ENCODE data around the gene NMNAT2.

The NMNAT2 gene

DNA sequence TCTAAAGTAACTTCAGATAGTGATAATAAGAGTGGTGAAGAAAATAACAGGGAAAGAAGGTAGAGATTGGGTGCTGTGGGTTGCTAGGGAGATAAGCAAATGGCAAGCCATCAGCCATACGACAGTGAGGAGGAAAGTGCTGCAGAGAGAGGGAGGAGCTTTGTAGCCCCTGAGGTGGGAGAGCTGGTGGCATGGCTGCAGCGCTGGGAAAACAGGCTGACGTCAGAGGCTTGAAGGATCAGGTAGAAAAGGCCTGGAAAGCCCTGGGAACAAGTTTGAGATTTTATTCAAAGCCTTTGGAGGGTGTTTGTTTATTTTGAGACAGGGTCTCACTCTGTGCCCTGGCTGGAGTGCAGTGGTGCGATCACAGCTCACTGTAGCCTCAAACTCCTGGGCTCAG lies 109.5 kb downstream of the NMNAT2 start:
- DNase-seq, result no peak

DNA sequence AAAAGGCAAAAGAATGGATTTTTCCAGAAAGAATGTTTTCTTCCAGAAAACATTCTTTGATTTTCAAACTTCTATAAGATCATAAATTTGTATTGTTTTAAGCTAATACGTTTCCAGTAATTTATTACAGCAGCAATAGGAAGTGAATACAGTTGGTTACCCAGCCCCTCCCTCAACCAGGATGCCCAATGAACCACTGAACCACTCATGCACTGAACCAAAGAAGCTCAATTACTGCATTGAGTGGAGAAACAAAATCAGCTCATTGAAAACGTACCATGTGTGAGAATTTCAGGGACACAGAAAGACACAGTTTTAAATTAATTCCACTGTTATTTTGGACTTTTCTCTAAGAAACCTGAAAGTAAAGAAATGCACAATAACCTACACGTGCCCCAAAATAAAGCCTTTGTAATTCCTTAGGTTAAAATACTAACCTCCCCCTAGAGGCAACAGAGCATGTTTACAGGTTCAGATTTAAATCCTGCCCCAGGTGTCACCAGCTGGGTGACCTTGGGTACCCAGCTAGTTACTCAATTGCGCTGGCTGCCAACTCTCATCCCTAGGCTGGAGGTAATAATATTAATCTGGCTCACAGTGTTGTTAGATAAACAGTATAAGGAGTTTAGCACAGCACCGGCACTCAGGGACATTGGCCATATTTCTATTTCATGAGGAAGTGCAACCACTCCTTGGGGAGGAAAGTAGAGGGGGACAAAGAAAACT lies 111.7 kb downstream of the NMNAT2 start:
- DNase-seq, result no peak

DNA sequence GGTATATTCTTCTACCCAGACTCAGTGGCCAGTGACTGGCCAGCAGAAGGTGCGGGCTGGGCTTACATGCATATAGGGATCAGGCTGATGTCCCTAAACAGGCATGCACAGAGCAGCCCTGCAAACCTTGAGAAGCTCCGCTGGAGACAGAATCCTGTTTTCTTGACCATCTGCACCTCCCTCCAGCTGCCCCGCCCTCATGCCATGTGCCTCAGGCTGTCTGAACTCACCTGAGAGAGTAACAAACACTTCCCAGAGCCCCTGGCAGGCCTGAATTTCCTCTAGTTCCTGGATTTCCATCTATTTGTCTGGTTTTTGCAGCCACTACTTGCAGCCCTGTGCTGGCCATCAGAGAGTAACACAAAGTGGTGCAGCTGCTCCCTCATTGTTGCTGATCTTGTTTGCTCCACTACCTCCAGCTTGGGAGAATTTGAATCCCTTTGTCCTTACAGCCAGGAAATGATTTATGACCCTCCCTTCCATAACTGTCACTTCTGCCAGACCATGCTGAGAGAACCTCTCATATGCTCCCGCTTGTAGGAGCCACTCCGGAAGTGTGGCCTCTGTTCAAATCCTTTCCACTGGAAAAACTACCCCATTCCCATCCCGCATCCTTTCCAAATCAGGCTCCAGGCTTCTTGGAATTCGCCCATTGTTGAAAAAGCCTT lies 113.6 kb downstream of the NMNAT2 start:
- DNase-seq, result no peak

DNA sequence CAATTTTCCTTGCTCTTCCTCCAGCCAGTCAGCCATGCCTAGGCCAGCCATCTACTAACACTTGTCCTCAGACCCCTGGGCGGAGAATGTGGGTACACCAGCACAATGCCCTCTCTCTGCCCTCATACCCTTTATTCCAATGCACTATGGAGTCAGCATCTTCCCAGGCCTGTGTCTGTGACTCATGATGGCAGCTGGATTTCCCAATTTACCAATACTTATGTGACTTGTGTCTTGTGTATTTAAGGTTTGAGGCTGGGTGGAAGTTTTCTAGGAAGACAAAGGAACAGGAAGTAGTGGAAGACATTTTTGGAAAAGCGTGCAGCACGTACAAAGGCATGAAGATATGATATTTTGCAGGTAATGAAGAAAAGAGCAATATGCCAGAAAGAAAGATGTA lies 114.3 kb downstream of the NMNAT2 start:
- no peak for DNase-seq

DNA sequence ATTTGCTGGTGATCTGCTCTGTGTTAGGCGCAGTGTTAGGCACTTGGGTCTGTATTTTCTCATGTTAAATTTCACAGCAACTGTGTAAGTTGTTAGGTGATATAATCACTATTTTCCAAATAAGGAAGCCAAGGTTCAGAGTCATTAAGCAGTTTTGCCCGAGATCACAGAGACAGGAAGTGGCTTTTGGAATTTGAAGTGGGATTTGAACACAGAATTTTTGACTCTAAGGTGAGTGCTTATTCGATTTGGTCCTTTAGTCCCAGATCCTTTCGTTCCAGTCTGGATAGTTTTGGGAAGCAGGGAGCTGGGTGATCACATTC lies 114.9 kb downstream of the NMNAT2 start:
- no peak for DNase-seq

DNA sequence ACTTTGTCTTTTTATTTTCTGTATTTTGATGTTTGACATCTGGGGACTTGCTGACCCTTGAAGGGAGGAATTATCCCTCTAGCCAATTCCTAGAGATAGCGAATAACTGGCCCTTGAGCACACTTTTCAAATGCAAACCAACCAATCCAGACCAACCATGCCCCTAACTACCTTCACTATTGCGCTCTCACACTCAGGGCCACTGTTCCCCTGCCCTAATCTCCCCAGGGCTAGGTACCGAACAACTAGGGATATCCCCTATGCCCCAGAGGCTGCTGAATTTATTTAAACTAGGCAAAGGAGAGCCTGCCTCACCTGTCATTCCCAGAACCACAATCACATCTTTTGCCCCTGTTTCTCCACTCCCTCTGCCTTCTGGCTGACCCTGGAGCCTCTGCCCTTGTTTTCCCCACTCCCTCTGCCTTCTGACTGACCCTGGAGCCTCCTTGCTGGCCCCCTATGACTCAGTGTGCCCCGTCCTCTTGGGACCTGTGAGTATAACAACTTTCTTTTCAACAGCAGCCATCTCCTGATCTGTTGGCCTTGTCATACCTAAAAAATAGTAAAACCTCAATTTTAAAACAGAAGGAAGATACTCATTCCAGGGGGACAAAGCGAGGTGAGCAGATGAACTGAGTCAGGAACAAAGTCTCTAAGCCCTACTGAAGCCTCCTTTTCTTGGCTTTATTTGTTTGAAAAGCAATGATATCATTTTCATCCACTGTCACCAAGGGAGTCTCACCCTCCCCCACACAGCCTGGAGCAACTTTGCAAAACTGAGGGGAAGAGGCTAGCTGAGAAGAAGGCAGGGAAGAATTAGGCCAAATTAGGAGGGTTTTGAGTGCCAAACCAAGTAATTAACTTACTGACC lies 115.5 kb downstream of the NMNAT2 start:
- no peak for DNase-seq

DNA sequence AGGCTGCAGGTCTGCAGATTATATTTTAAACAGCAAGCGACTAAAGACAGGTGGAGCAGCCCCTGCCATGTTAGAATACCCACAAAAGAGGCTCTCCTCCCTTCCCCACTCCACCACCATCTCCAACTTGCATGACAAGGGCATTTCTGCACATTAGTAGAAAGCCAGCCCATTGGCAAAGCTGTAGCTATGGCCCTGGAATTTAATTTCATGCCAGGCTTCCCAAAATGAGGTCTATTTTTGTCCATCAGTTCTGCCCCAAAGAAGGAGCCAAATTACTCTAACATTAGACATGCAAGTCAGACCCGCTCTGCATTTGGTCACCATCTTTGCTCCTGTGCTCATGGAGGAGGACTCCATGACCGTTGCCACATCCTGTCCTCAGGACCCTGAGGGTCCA lies 116.9 kb downstream of the NMNAT2 start:
- no peak for DNase-seq

DNA sequence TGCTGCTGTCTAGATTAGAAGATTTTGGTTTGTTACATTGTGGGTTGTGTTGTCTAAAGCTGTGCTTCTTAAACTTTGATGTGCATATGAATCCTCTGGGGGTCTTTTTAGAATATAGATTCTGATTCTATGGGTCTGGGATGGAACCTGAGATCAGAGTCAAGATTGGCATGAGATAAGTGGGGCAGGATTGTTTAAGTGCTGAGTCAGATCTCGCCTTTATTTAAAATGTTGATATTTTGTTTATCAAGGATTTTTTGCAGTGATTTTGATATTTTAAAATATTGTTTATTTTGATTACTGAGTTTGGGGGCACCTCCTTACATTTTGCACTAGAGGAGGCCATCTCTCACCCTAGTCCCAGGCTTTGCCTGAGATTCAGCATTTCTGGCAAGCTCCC lies 117.4 kb downstream of the NMNAT2 start:
- no peak for DNase-seq

DNA sequence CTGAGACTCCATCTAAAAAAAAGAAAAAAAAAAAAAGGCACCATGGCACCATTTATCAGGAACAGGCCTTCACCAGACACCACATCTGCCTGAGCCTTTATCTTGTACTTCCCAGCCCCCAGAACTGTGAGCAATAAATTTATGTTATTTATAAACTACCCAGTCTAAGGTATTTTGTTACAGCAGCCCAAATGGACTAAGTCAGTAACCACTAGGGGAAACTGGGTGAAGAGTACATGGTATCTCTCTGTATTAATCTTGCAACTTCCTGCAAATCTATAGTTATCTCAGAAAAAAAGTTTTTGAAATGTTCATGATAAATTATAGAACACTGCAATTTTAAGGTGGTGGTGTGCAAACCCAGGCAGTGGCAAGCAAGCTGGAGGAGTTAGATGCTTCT lies 117.8 kb downstream of the NMNAT2 start:
- no peak for DNase-seq

DNA sequence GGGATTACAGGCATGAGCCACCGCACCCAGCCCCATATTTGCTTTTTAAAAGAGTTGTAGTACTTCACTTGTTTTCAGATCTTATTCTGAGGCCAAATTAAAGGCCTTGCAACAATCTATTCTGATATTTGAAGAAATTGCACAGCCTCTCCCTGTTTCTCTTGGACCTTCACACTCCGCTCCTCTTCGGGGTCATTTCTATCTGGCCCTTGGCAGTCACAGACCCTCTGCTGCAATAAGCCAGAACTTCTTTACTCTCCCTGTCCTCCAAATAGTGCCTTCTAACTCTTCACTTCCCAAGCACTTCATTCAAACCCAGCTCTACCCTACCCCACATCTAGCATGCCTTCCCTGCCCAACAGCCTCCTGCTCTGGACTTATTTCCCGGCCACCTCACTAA lies 121.4 kb downstream of the NMNAT2 start:
- DNase-seq, result no peak

DNA sequence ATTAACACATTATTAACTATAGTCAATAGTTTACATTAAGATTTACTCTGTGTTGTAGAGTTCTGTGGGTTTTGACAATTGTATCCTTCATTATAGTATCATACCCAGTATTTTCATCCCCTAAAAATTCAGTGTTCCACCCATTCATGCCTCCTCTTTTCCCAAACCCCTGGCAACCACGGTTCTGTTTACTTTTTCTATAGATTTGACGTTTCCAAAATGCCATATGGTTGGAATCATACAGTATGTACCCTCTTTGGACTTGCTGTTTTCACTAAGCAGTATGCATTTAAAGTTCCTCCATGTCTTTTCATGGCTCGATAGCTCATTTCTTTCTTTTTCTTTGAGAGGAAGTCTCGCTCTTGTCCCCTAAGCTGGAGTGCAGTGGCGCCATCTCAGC lies 122.7 kb downstream of the NMNAT2 start:
- no peak for DNase-seq

DNA sequence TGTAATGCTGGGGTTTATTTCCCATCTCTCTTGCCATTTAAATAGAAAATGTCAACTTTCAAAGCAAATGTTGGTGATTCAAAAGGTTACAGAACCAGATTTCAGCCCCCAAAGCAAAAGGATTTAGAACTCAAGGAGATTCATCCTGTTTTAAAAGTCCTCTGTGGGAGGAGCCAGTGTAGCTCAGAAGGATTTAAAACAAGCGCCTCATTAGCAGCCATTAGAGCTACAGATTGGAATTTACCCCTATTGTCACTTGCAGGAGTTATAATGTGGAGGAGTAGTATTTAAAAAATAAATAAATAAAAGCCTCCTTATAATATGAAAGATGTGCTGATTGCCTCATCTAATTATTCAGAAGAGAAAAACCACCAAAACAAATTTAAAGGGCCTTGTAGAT lies 124.3 kb downstream of the NMNAT2 start:
- no peak for DNase-seq

DNA sequence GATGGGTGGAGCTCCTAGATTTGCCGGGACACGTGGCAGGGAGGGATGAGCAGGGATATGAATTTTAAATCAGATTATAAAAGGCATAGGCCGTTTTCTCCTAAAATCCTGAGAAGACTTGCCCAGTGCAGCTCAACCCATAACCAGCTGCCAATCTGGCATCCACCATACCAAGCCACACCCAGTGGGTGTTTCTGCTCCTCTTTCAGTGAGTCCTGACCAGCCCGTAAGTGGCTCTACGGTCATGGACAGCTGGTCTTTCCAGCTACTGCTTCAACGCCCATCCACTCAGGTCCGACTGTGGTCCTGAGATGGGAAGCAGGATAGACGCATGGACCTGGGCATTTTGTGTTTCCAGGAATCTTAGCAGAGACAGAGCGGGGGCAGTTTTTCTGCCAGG lies 124.9 kb downstream of the NMNAT2 start:
- DNase-seq, result no peak

DNA sequence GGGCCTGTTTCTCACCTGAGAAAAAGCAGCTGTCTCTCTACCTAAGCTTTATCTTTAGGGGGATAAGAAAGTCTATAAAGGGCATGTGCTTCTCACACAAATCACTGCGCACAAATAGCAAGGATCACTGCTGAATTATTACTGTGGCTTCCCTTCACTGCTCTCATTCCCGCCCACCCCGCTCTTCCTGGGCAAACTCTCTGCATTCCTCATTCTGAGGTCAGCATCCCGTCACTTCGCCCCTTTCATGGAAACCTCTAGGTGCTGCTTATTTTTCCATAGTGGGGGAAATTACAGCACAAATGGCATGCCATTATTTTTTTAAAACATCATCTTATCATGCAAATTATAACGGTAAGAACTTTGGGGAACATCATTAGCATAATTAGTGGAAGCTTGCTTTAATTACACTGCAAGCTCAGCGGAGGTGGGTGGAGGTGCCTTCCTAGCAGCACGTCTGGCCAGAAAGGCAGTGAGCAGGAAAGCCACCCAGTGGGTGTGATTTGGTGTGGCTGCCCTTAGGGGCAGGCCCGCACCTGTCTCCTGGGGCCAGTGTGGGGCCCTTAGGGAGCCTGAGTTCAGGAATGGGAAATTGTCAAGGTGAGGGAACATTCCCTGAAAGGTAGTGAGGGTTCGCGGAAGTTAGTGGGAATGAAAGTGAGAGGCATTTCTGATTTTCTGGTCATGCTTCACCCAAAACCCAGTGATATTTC lies 126.2 kb downstream of the NMNAT2 start:
- no peak for DNase-seq

DNA sequence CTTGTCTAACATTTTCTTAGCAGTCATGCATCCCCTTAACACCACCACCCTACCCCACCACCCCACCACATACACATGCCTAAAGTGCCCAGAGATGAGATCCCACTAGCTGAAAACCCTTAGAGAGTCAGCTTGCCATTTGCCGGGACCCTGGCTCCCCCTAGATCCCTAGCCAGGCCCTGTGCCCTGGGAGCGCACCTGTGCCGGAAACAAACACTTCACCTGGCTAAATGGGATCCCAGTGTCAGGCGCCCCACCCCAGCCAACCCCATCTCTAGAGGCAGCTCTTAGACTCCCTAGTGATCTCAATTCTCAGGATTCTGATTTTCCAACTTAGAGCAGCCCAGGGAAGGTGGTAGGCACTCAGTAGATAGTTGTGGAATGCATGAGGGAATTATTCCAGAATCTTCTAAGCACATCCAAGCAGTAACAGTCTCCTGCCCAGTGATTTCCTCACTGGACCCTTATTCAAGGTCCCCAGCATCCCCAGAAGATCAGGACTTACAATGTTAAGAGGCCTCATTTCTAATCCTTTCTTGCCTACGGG lies 126.9 kb downstream of the NMNAT2 start:
- no peak for DNase-seq

DNA sequence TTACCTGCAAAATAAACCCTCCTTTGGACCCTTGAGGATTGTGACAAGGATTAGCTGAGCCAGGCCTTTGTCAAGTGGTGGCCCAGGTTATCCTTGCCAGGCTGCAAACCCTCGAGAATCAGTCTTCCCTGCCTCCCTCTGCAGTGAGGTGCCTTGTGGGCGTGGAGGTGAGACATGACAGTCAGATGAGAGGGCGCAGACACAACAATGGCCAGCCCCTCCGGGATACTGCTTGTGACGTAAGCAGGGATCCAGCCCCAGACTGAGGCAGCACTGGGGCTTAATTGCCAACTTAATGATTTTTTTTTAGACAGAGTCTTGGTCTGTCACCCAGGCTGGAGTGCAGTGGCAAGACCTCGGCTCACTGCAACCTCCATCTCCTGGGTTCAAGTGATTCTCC lies 127.6 kb downstream of the NMNAT2 start:
- no peak for DNase-seq

DNA sequence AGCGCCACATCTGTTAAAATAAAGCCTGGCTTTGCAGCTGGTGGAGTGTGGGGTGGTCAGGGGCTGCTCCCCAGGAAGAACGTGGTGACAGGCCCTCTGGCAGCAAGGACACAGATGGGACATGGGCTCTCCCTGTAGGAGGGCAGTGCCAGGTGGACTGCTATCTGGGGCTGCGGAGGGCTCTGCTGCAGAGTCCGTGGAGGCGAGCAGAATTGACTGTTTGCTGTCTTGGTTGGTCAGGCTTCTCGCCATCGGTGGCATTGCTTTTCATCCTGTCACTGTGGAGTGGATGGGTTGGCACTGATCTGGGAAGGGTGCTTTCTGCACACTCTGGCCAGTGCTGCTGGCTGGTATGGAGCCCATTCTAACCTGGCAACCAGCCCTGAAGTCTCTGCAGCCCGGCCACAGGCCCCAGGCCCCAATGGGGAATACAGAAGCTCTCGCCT lies 129.1 kb downstream of the NMNAT2 start:
- no peak for DNase-seq

DNA sequence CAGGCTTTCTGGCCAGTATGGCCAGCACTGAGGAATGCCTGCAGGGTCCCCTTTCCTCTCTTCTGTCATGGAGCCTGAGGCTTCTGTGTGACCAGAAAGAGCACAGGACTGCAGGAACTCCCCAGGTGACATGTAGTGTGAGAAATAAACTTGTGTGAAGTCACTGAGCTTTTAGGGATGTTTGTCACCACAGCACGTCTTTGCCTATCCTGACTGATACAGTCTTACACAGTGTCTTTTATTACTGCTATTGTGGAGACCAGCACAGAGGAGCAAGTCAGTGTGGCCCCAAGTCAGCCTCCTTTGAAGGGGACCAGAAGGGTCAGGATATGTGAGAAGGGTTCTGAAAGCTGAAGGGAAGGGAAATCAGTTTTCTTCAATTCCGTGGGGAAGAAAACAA lies 129.6 kb downstream of the NMNAT2 start:
- DNase-seq, result no peak

DNA sequence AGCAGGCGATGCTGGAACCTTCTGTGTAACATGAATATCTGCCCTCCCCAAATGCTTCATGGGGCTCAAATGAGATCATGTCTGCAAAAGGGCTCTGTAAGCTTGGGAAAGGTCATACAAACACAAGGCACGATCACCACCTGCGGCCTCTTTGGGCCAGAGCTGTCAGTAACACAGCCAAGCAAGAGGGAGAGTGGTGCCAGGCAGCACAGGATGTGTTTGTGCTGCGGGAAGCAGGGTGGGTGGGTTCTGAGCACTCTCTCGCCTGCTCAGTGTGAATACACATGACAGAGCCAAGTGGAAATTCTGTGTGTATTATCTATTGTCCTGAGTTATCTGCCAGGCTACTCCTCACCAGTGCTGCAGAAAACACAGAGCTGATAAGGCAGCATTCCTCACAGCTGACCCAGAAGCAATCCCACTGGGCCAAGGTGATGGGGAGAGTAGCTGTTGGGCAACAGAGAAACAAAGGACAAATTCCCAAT lies 130.9 kb downstream of the NMNAT2 start:
- no peak for DNase-seq

DNA sequence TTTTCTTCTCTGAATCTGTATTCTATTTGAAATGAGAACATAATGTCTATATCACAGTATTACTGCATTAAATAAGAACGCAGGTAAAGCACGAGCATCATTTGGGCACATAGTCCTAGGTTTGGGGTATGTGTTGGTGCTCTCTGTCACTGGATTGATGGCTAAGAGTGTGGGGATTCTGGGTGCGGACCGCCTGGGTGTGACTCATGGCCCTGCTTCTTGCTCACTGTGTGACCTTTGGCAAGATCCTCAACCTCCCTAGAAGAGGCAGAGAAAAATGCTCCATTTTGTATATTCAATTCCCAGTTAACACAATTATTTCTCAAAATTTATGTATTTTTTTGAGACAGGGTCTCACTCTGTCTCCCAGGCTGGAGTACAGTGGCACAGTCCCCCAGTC lies 132.4 kb downstream of the NMNAT2 start:
- DNase-seq, result no peak

DNA sequence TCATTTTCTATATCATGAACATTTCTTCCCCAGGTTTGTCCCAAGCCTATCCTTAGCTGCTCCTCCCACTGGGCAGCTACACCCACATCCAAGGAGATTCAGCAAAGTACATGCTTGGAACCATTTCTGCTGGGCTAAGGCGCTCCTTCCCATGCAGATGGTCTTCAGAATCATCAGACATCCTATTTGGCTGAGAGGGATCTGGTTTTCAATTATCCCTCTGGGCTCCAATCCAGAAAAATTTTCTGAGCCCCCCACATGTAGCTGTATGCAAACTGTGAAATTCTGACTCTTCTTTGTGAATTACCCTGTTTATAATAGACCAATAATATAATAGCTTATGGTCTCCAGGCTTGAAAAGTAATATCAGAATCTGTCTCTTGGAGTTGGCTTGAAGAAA lies 132.9 kb downstream of the NMNAT2 start:
- DNase-seq, result no peak

DNA sequence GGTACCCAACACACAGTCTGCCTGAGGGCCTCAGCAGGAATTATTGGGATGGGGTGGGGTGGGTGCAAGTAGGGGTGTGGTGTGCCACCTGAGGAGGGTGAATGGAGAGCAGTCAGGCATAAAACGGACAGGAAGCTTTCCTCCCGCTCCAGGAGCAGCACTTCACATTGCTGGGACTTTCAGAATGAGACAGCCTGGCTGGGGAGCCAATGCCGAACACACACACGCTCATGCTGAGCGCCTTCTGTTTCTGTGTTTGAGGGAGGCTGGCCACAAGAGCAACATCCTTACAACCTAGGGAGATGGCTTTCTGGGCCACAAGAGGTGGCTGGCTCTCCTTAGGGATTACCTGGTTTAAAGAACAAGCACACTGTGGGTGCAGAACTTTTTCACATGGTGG lies 134.1 kb downstream of the NMNAT2 start:
- DNase-seq, result no peak

DNA sequence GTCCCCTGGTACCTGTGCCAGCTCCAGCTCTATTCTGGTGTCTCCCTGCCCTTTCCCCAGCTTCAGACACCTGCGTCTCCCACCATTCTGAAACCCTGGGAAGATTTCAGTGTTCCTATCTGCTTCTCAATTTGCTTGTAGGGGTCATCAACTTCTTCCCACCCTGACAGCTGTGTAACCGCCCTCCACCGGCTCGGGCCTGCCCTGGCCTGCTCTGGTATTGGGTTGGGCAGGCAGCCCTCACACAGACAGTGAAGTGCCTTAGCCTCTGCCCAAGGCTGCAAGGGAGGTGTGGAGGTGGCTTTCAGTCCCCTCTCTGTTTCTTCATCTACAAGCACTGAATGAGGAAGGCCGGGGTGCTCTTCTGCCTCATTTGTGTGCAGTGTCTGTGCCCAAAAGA lies 134.9 kb downstream of the NMNAT2 start:
- no peak for DNase-seq

Data from CD4-positive, alpha-beta T cell treated with Interleukin-4 for 1 hour (primary cell).